GM19455 (cell line): Measurements from ENCODE around the gene ST6GALNAC2.

Experiments used
- ATAC-seq: cut with Tn5 transposase; IDR thresholded peaks from one replicate; pipeline ENCODE4 v1.9.1; 2021; ENCODE audit not compliant: unreplicated experiment

ST6GALNAC2 gene

GRCh38 chr17:76557368-76558197 lies 28.1 kb downstream of the ST6GALNAC2 start:
- ATAC-seq: peak; percentile 86

GRCh38 chr17:76556765-76557367 lies 28.8 kb downstream of the ST6GALNAC2 start:
- peak; percentile 30 for ATAC-seq

GRCh38 chr17:76554131-76554530 lies 31.5 kb downstream of the ST6GALNAC2 start:
- ATAC-seq: no peak

GRCh38 chr17:76553178-76553908 lies 32.3 kb downstream of the ST6GALNAC2 start:
- ATAC-seq: no peak

GRCh38 chr17:76551685-76552084 lies 34.0 kb downstream of the ST6GALNAC2 start:
- ATAC-seq: no peak

GRCh38 chr17:76550712-76551615 lies 34.7 kb downstream of the ST6GALNAC2 start:
- no peak for ATAC-seq

GRCh38 chr17:76549539-76549938 lies 36.1 kb downstream of the ST6GALNAC2 start:
- no peak for ATAC-seq

GRCh38 chr17:76549215-76549518 lies 36.5 kb downstream of the ST6GALNAC2 start:
- no peak for ATAC-seq

GRCh38 chr17:76548378-76549214 lies 37.1 kb downstream of the ST6GALNAC2 start:
- no peak for ATAC-seq

GRCh38 chr17:76547642-76548202 lies 37.9 kb downstream of the ST6GALNAC2 start:
- ATAC-seq: no peak

- no peak for ATAC-seq
Measured at GRCh38 chr17:76547183-76547641, 38.4 kb downstream of the ST6GALNAC2 start.

- ATAC-seq: no peak
Measured at GRCh38 chr17:76546556-76547182, 39.0 kb downstream of the ST6GALNAC2 start.

- ATAC-seq: no peak
Measured at GRCh38 chr17:76545918-76546555, 39.6 kb downstream of the ST6GALNAC2 start.

GRCh38 chr17:76544546-76545365 lies 40.9 kb downstream of the ST6GALNAC2 start:
- ATAC-seq: no peak

GRCh38 chr17:76543826-76544545 lies 41.7 kb downstream of the ST6GALNAC2 start:
- no peak for ATAC-seq

- ATAC-seq: no peak
Measured at GRCh38 chr17:76543482-76543825, 42.2 kb downstream of the ST6GALNAC2 start.

GRCh38 chr17:76542984-76543383 lies 42.7 kb downstream of the ST6GALNAC2 start:
- ATAC-seq: no peak
